H4 (cell line): Measurements from ENCODE around the gene SIX5. TPM values are rescaled to one million over a fixed set of nuclear protein-coding genes. Genes with fewer than 3 reads are reported as not detected.

ENCODE experiments used
- DNase-seq: peaks from one replicate; pipeline ENCODE4 v3.0.0-alpha.2; 2015; ENCODE audit warnings: low spot score
- total RNA-seq: library from RNA; depleted of rRNA; stranded (reverse); fragments of >200 nt; shearing (Covaris generic); gene quantifications from 2 replicates; pipeline ENCODE4 v1.2.3, GENCODE V29; 2014

SIX5 gene
- total RNA-seq, 1 experiment from 2014 or later, result 3.2 TPM

- DNase-seq, result no peak
Observed at GRCh38 chr19:45793178-45793564, 24.1 kb upstream of the SIX5 start.

- peak; percentile 92 for DNase-seq
Observed at GRCh38 chr19:45792470-45793177, 23.6 kb upstream of the SIX5 start, which contains the start of gene DMWD. TSS of gene DMWD (minus strand) at chr19:45792845. CDS start at chr19:45792756, 89 bp downstream.

- no peak for DNase-seq
Observed at GRCh38 chr19:45791744-45792469, 22.9 kb upstream of the SIX5 start.

GRCh38 chr19:45790942-45791341 lies 21.9 kb upstream of the SIX5 start:
- DNase-seq, result no peak

DNA sequence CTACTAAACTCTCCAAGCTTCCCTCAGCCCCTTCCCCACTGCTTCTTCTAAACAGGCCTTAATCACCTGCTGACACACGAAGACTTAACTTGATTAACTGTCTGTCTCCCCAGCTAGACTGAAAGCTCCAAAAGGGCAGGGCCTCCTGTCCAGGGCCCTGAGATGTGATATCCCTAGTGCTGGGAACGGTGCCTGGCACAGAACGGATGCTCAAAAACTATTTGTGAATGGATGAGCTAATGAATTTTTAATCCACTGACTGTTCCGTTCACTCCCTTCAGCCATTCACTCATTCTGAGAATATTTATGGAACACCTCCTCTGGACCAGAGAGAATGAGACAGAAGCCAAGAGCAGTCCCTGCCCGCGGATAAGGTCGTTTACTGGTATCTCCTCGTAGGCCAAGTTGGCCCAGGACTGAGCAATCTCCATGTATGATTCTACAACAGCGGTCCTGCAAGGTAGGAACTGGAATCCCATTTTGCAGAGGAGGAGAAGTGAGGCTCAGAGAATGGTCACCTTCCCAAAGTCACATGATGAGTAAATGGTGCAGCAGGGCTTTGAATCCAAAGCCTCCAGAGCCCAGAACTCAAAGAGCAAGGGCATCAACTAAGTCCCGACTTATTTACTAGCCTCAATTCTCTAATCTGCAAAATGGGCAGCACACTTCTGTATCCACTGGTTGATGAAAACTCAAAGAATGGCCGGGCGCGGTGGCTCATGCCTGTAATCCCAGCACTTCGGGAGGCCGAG lies 20.2 kb upstream of the SIX5 start:
- DNase-seq, result no peak

- no peak for DNase-seq
Observed at GRCh38 chr19:45786533-45786894, 17.5 kb upstream of the SIX5 start.

GRCh38 chr19:45785781-45786532 lies 16.9 kb upstream of the SIX5 start:
- DNase-seq, result no peak

GRCh38 chr19:45785097-45785496 lies 16.0 kb upstream of the SIX5 start:
- no peak for DNase-seq

GRCh38 chr19:45784096-45784495 lies 15.0 kb upstream of the SIX5 start:
- DNase-seq, result no peak

DNA sequence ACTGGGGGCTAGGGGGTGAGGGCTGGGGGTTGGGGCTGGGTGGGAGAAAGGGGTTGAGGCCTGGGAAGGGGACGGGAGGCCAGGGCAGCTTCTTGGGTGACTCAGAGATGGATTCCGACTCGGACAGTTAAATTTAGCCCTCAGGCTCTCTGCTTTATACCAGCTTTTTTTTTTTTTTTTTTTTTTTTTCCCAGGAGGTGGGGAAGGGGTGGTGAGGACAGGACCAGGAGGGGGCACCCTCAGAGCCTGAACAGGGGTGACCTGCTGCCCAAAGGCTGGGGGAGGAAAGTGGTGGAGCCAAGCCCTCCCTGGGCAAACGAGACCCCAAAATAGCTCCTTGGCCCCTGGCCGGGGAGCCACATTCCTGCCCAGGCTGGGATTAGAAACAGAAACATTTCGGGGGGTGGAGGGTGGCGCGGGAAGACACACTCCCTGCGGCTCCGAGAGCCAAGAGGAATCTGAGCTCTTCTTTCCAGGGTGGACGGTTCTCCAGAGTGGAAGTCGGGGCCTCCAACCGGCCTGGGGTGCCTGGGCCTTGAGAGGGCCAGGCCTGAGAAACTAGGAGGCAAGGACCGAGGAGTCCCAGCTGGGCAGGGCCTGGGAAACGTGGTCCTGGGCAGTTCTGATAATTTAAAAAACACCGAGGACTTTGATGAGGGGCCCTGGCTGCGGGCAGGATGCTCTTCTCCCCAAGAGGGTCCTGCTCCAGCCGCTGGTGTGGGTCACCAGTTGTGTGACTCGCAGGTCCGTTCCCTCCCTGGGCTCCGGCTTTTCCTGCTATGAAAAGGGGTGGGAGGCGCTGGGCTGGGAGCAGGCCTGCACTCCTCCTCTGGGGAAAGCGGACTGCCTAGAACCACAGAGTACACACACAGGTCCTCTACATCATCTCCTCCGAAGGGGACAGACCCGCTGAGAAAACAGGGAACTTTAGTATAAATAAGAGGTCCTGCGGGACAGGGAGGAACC lies 14.1 kb upstream of the SIX5 start:
- no peak for DNase-seq

- DNase-seq, result no peak
Observed at GRCh38 chr19:45782162-45782691, 13.2 kb upstream of the SIX5 start, which contains the start of gene DMPK. TSS of gene DMPK (minus strand) at chr19:45782490. CDS start at chr19:45782352, 138 bp downstream.

DNA sequence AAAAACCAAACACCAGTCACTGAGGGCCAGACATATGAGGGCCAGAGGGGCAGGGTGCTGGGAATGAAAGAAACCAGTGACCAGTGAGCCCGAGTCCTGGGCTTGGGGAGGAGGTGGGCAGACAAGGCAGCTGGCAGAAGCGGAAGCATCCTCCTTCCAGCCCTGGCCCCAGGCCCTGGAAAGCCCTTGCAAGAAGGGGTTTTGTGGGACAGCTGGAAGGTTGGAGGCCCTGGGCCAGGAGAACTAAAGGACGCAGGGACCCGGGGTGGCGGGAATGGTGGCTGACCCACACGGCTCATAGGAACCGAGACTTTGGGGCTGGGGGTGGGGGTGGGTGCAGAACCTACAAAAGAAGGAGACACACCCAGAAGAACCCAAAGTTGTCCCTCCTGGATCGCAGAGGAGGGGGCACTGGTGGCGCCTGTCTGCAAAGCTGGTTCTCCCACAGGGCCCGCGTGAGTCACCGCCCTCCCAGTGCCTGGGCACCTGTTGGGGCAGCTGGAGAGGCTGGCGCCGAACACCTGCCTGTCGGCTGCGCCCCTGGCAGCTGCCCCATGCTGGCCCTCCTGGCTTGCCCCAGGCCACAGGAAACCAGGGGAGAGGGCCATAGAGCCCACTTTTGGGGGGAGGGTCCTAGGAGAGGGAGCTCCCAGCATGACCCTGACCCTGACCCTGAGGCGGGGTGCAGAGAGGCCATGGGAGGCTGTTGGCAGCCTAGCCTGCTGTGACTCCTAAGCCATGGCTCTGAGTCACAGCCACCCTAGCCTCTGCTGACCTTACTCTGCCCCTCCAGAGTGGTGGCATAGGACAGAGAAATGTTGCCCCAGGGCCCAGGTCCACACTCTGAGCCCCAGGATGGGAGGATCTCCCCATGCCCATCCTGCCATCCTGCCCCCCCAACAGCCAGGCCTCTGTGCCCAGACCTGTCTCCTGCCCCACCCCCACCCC lies 12.4 kb upstream of the SIX5 start:
- DNase-seq, result no peak

GRCh38 chr19:45780448-45781213 lies 11.6 kb upstream of the SIX5 start:
- no peak for DNase-seq

DNA sequence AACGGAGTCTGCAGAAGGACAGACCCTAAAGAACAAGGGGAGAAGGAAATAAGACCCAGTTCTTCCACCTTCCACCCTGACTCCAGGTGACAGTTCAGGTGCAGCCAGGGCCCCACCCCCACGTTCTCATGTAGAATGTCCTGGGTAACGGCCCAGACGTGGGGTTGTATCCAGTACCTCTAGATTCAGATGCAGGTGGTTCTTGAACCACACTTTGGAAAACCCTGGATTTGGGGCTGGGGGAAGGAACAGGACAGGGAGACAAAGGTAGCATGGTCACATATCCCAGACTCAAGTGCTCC lies 11.0 kb upstream of the SIX5 start:
- no peak for DNase-seq

GRCh38 chr19:45779231-45780145 lies 10.4 kb upstream of the SIX5 start:
- no peak for DNase-seq

- DNase-seq, result no peak
Observed at GRCh38 chr19:45778010-45778661, 9.1 kb upstream of the SIX5 start.

DNA sequence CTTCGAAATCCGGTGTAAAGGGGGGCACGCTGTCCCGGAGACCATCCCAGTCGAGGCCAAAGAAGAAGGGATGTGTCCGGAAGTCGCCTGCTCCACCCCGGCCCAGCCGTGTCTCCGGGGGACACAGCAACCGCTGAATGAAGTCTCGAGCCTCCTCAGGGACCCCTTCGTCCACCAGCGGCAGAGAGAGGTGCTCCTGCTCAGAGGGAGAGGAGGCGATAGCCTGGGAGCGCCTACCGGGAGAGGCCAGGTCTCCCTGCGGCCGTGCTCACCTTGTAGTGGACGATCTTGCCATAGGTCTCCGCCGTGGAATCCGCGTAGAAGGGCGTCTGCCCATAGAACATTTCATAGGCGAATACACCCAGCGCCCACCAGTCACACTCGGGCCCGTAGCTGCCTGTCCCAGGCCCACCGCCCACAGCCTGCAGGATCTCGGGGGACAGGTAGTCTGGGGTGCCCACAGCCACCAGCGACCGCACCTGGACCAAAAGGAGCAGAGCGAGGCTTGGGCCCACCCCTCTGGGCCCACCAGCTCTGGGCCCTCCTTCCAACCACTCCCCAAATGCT lies 8.4 kb upstream of the SIX5 start:
- DNase-seq, result no peak
